ENCODE results near the gene EHD4.

Gene EHD4

GRCh38 chr15:41861736-41862356 is 110.5 kb downstream of the EHD4 start:
- TF ChIP-seq, protein P1, sequence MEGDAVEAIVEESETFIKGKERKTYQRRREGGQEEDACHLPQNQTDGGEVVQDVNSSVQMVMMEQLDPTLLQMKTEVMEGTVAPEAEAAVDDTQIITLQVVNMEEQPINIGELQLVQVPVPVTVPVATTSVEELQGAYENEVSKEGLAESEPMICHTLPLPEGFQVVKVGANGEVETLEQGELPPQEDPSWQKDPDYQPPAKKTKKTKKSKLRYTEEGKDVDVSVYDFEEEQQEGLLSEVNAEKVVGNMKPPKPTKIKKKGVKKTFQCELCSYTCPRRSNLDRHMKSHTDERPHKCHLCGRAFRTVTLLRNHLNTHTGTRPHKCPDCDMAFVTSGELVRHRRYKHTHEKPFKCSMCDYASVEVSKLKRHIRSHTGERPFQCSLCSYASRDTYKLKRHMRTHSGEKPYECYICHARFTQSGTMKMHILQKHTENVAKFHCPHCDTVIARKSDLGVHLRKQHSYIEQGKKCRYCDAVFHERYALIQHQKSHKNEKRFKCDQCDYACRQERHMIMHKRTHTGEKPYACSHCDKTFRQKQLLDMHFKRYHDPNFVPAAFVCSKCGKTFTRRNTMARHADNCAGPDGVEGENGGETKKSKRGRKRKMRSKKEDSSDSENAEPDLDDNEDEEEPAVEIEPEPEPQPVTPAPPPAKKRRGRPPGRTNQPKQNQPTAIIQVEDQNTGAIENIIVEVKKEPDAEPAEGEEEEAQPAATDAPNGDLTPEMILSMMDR (IDR thresholded peaks at IDR 0.05; ENCODE audit: low read depth, low read length): no peak

GRCh38 chr15:41860049-41860828 is 112.1 kb downstream of the EHD4 start:
- no peak for DNase-seq (ENCODE audit: extremely low read depth, low read depth)
- TF ChIP-seq, protein P1 (IDR thresholded peaks at IDR 0.05; ENCODE audit: low read depth, low read length): no peak; the same call in 1 of the 2 replicates

More at GRCh38 chr15:41861736-41862356, 110.5 kb downstream of the EHD4 start:
- DNase-seq (ENCODE audit: extremely low read depth, low read depth): no peak

GRCh38 chr15:41858756-41859155 is 113.6 kb downstream of the EHD4 start:
- DNase-seq (ENCODE audit: extremely low read depth, low read depth): no peak
- TF ChIP-seq, protein P1 (IDR thresholded peaks at IDR 0.05; ENCODE audit: low read depth, low read length): no peak

GRCh38 chr15:41857316-41857715 is 115.0 kb downstream of the EHD4 start:
- TF ChIP-seq, protein P1 (IDR thresholded peaks at IDR 0.05; ENCODE audit: low read depth, low read length): no peak
- no peak for DNase-seq (ENCODE audit: extremely low read depth, low read depth)

- TF ChIP-seq, protein P1 (IDR thresholded peaks at IDR 0.05; ENCODE audit: low read depth, low read length): no peak
- no peak for DNase-seq (ENCODE audit: extremely low read depth, low read depth)
Measured at GRCh38 chr15:41856716-41857115, 115.6 kb downstream of the EHD4 start.

DNA sequence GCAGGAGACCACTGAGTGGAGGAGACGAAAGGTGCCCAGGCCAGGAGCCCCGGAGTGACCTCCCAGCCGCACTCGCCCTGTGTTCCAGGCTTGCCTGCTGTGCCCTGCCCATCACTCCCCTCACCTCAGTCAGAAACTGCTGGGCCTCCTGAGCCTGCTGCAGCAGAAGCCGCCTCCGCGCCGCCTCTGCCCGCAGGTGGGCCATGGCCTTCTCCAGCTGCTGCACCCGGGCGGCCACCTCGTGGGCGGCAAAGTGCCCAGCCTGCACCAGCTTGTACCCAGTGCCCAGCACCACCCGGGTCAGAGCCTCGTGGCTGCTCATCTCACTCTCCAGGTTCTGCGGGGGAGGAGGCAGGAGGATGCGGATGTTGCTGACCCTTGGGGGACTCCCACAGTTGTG is 116.1 kb downstream of the EHD4 start:
- TF ChIP-seq, protein P1 (IDR thresholded peaks at IDR 0.05; ENCODE audit: low read depth, low read length): no peak

DNA sequence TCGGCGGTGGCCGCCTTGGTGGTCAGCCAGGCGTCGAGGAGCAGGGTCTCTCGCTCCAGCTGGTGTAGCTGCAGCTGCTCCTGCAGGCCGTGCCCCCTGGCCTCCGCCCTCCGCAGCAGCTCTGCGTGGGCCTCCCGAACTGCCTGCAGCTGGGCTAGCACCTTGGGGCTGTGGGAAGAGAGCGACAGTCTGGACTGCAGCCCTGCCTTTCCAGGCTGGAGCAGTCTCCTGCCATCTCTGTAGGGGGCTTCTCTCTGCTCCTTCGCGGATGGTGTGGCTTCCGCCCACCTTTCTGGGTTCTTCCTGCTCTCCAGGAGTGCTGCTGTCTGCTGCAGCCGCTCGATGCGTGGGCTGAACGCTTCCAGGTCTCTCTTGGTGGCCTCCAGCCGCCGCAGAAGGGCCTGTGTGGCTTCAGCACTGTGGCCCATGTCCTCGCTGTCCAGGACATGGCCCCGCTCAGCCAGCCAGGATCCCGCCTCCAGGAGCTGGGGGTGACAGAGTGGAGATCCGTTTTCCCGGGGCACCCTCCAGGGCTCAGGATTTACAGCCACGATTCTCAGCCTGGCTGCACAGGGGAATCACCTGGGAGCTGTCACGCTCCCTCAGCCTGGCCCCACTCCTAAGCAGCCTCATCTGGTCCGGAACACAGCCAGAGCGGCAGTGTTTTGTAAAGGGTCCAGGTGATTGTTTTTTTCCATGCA is 116.9 kb downstream of the EHD4 start:
- TF ChIP-seq, protein P1 (IDR thresholded peaks at IDR 0.05; ENCODE audit: low read depth, low read length): no peak
- DNase-seq (ENCODE audit: extremely low read depth, low read depth): no peak

More for the DNA sequence above, 116.1 kb downstream of the EHD4 start:
- DNase-seq (ENCODE audit: extremely low read depth, low read depth): no peak

Data from AG09319 (cell line).